NCI-H510A (cell line): Measurements from ENCODE around the gene DUSP12.
"Not testable (repeated sequence)": the region's sequence is repeated elsewhere in the genome, so short reads cannot be mapped to it uniquely, and the experiment has no call there.

Experiments
- DNase-seq: peaks from one replicate; lab custom pipeline; 2025; lab: John Stamatoyannopoulos, UW

DUSP12 gene

GRCh38 chr1:161727256-161727924 is 22.2 kb upstream of the DUSP12 start:
- DNase-seq, result no peak

- DNase-seq, result no peak
Observed at GRCh38 chr1:161728376-161729226, 21.0 kb upstream of the DUSP12 start.

- DNase-seq, result no peak
Observed at GRCh38 chr1:161730050-161730564, 19.5 kb upstream of the DUSP12 start.

GRCh38 chr1:161731241-161731640 is 18.3 kb upstream of the DUSP12 start:
- no peak for DNase-seq

GRCh38 chr1:161731981-161732718 is 17.4 kb upstream of the DUSP12 start:
- DNase-seq, result no peak

- DNase-seq, result no peak
Observed at GRCh38 chr1:161733526-161733925, 16.1 kb upstream of the DUSP12 start.

- DNase-seq, result no peak
Observed at GRCh38 chr1:161735837-161736236, 13.7 kb upstream of the DUSP12 start.

GRCh38 chr1:161736335-161736969 is 13.1 kb upstream of the DUSP12 start:
- DNase-seq, result no peak

- DNase-seq, result no peak
Observed at GRCh38 chr1:161737625-161738024, 12.0 kb upstream of the DUSP12 start.

GRCh38 chr1:161738627-161739287 is 10.8 kb upstream of the DUSP12 start:
- no peak for DNase-seq

- DNase-seq, result no peak
Observed at GRCh38 chr1:161739865-161740566, 9.6 kb upstream of the DUSP12 start.

- no peak for DNase-seq
Observed at GRCh38 chr1:161740921-161741320, 8.7 kb upstream of the DUSP12 start.

- no peak for DNase-seq
Observed at GRCh38 chr1:161743231-161743630, 6.4 kb upstream of the DUSP12 start.

- DNase-seq, result no peak
Observed at GRCh38 chr1:161747801-161748200, 1.8 kb upstream of the DUSP12 start.

GRCh38 chr1:161763522-161764098 is 14.0 kb downstream of the DUSP12 start:
- DNase-seq, result no peak

- peak; percentile 79 for DNase-seq
Observed at GRCh38 chr1:161766102-161766981, 16.8 kb downstream of the DUSP12 start, which contains the start of gene ATF6. TSS of gene ATF6 (plus strand) at chr1:161766320. CDS start at chr1:161766361, 41 bp downstream.

GRCh38 chr1:161768461-161768860 is 18.9 kb downstream of the DUSP12 start:
- no peak for DNase-seq

GRCh38 chr1:161768986-161769672 is 19.5 kb downstream of the DUSP12 start:
- no peak for DNase-seq

- DNase-seq, result not testable (repeated sequence)
Observed at GRCh38 chr1:161769673-161770045, 20.1 kb downstream of the DUSP12 start.
